ENCODE data around the gene SCN4B.

DNA sequence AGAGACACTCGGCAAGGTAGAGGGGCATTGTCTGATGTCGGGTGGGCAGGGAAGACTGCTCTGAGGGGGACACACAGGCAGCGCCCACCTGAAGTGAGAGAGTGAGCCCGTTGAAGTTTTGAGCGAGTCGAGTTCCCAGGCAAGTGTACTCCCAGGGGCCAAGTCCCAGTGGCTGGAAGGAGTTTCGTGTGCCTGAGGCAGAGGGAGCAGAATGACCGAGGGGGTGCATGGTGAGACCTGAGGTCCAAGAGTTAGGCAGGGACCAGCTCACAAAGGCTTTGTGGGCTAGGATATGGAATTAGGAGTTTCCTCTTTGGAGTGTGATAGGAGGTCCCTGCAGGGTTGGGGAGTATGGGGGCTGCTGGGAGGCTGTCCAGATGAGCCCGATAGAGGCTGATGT lies 17.6 kb upstream of the SCN4B start:
- TF ChIP-seq, protein P1, sequence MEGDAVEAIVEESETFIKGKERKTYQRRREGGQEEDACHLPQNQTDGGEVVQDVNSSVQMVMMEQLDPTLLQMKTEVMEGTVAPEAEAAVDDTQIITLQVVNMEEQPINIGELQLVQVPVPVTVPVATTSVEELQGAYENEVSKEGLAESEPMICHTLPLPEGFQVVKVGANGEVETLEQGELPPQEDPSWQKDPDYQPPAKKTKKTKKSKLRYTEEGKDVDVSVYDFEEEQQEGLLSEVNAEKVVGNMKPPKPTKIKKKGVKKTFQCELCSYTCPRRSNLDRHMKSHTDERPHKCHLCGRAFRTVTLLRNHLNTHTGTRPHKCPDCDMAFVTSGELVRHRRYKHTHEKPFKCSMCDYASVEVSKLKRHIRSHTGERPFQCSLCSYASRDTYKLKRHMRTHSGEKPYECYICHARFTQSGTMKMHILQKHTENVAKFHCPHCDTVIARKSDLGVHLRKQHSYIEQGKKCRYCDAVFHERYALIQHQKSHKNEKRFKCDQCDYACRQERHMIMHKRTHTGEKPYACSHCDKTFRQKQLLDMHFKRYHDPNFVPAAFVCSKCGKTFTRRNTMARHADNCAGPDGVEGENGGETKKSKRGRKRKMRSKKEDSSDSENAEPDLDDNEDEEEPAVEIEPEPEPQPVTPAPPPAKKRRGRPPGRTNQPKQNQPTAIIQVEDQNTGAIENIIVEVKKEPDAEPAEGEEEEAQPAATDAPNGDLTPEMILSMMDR (IDR thresholded peaks at IDR 0.05), result no peak
- TF ChIP-seq POLR2AphosphoS5 (IDR thresholded peaks at IDR 0.05; ENCODE audit: low read depth, low read length), result no peak
- TF ChIP-seq, protein P2, sequence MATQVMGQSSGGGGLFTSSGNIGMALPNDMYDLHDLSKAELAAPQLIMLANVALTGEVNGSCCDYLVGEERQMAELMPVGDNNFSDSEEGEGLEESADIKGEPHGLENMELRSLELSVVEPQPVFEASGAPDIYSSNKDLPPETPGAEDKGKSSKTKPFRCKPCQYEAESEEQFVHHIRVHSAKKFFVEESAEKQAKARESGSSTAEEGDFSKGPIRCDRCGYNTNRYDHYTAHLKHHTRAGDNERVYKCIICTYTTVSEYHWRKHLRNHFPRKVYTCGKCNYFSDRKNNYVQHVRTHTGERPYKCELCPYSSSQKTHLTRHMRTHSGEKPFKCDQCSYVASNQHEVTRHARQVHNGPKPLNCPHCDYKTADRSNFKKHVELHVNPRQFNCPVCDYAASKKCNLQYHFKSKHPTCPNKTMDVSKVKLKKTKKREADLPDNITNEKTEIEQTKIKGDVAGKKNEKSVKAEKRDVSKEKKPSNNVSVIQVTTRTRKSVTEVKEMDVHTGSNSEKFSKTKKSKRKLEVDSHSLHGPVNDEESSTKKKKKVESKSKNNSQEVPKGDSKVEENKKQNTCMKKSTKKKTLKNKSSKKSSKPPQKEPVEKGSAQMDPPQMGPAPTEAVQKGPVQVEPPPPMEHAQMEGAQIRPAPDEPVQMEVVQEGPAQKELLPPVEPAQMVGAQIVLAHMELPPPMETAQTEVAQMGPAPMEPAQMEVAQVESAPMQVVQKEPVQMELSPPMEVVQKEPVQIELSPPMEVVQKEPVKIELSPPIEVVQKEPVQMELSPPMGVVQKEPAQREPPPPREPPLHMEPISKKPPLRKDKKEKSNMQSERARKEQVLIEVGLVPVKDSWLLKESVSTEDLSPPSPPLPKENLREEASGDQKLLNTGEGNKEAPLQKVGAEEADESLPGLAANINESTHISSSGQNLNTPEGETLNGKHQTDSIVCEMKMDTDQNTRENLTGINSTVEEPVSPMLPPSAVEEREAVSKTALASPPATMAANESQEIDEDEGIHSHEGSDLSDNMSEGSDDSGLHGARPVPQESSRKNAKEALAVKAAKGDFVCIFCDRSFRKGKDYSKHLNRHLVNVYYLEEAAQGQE (IDR thresholded peaks at IDR 0.05; ENCODE audit: insufficient read depth in 1 of 2, low read depth in 2 of 2, low read length in 1 of 2), result no peak
